Measurements from ENCODE around the gene NEU3.
"Not testable (repeated sequence)": the region's sequence is repeated elsewhere in the genome, so short reads cannot be mapped to it uniquely, and the experiment has no call there.

Gene NEU3

DNA sequence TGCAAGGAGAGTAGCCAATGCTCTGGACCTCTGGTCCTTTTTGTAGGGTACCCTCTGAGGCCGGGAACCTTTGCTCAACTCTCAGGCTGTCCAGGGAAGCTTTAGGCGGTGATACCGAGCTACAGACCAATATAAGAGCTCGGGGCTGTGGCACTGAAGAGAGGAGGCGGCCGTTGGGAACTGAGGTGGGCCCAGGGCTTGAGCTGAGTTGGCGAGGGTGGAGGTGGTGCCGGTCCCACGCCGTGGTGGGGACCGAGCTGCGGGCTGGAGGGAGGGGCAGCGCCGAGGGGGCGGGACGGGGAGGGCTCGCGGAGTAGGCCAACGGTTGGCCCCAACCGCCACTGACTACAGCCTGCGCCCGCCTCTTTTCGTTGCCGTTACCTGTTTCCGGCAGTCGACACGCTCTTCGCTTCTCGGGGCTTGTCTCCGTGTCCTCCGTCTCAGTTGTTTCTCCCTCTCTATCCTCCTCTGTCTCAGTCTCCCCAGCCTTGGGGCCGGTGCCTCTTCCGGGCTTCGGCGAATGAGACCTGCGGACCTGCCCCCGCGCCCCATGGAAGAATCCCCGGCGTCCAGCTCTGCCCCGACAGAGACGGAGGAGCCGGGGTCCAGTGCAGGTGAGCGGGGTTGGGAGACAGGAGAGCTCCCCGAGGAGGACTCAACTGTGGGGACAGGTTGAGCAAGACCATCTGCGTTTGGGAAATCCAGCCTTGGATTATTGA is at the start of gene NEU3:
NEU3 (plus strand) TSS at position 393 of the 719 bp plus-strand sequence; CDS start at position 521, 128 bp downstream.
- DNase-seq = peak; percentile 92

DNA sequence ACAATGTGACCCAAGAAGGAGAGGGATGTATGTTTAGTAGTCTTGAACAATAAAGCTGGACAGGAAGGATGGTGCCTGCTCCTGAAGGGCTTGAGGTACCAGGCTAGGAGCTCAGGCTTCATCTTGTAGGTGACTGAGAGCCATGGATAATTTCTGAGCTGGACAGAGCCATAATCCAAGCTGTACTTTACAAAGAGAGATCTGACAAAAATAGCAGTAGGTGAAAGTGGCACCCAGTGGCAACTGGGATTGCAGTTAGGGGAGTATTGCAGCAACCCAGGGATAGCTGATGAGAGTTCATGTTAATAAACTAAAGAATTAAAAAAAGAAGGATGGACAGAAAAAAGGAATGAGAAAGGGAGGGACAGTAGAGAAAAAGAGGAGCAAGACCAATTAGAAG is 47.2 kb upstream of the NEU3 start:
- DNase-seq = no peak

GRCh38 chr11:74942073-74942759 is 46.5 kb upstream of the NEU3 start:
- no peak for DNase-seq

GRCh38 chr11:74948546-74948897 is 40.2 kb upstream of the NEU3 start:
- DNase-seq = peak; percentile 47

GRCh38 chr11:74948898-74949752 is 39.6 kb upstream of the NEU3 start, which contains the start of the genes SPCS2 and XRRA1:
Gene SPCS2, plus strand, starts transcription at chr11:74949266. Its CDS starts 20 bp downstream, at chr11:74949286.
Gene XRRA1, minus strand, starts transcription at chr11:74949091. Its CDS starts 8,213 bp downstream, at chr11:74940878.
- DNase-seq = peak; percentile 97

DNA sequence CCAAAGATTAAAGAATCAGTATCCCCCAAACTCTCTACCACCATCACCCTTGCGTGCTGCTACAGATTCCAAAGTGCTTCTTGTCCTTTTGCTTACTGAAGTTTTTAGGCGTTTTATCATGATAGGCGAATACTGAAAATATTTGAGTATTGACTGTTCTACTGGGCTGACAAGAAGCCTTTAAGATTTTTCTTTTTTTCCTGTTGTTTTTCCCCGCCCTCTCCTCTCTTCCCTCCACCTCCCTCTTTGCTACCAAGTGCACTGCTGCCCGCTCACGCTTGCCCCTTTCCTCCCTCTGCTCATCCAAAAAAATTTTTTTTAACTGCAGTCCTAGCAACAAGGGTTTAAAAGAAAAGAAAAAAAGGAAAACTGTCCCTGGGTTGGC is 39.0 kb upstream of the NEU3 start:
- no peak for DNase-seq

DNA sequence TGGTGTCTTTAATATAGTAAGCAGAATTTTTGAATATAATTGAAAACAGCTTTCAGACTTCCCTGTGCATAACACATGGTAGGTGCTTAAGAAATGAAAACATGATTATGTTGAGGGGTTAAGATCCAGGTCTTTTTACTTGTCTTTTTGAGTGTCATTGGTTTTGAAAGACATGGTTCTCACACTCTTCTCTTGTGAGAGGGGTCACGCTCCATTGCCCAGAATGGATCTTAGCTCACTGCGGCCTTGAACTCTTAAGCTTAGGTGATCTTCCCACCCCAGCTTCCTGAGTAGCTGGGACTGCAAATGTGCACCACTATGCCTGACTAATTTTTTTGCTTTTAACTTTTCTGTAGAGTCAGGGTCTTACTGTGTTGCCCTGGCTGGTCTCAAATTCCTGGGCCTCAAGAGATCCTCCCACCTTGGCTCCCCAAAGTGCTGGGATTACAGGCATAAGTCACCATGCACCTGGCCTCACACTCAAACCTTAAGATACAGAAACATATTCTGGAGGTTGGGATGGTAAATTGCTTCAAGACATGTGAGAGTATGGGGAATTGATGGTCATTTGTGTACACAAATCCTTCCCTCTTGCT is 38.3 kb upstream of the NEU3 start:
- peak; percentile 23 for DNase-seq

DNA sequence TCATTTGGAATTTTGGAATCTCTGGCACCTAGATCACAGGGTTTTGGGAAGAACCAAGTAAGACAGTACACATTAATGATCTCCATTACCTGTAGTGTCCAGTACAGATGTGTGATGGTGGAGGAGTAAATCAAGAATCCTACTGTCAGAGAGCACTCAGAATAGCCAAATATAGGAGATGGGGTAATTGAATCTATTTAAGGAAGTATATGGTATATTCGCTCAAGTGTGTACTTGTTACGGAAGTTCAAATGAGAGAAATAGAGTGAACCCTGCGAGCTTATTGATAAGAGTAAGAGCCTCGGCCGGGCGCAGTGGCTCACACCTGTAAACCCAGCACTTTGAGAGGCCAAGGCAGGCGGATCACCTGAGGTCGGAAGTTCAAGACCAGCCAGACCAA is 37.5 kb upstream of the NEU3 start:
- DNase-seq = no peak

DNA sequence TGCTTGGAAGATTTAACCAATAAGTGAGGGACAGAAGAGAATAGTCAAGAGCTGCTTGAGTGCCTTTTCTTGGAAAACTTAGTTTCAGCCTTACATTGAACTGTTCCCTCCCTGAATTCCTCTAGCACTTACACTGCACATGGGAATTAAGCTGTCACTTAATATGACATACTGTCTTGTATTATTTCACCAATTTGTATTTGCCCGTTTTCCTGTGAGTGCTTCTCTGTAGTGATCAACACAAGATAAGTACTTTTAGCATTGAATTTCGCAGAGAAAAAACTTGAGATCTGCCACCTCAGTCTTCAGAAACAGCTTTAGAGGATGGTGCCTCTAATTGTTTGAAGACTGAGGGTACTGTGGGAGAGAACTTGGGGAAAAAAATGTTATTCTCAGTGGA is 36.0 kb upstream of the NEU3 start:
- no peak for DNase-seq

GRCh38 chr11:74953451-74953850 is 35.3 kb upstream of the NEU3 start:
- DNase-seq = no peak

DNA sequence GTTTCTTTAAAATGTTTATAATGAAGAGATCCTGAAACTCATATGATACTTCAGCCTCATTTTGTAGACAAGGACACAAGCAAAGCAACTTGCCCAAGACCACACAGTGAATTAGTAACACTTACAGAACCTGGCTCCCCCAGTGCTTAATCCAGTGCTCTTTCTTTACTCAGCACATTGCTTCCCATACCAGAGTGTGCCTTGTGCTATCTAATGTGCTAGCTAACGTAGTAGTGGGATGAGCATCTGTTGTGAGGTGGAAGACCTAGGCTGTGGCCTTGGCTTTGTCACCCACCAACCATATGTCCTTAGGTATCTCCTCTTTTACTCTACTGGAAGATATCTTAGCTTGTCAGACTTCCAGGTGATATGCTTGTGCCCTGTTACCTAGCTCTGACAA is 34.5 kb upstream of the NEU3 start:
- DNase-seq = no peak

DNA sequence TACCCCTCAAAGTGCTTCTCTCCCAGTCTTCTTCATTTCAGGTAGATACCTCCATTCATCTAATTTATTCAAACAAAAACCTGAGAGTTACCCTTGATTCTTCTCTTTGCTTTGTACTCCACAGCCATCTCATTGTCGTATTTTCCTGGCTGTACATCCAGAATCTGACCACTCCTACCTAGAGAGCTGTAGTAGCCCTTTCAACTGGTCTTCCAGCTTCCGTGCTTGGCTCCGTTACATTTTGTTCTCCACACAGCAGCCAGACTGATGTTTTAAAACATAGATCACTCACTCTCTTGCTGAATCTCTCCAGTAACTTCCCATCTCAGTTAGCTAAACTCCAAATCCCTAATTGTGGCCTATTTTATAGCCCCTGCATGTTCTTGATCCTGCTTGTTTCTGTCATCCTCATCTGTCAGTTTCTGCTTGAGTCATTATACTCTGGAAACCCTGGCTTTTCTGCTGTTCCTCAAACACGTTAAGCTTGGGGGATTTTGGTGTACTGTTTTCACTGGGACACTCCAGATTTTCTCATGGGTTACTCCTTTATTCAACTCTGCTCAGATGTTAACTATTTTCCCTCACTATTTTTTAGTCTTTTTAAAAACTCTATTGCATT is 32.2 kb upstream of the NEU3 start:
- DNase-seq = no peak

- DNase-seq = no peak
Measured at GRCh38 chr11:74957937-74958629, 30.6 kb upstream of the NEU3 start.

DNA sequence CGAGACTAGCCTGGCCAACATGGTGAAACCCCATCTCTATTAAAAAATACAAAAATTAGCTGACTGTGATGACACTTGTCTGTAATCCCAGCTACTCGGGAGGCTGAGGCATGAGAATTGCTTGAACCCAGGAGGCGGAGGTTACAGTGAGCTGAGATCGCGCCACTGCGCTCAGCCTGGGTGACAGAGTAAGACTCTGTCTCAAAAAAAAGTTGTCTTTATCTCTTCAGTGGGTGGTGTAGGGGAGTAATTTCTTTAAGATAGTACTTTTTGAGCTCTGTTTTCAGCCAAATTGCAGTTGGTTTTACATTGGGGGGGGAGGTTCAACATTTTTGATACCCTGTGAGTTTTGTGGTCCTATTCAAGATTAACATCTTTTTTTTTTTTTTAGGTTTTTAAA is 28.6 kb upstream of the NEU3 start:
- DNase-seq = not testable (repeated sequence)

- no peak for DNase-seq
Measured at GRCh38 chr11:74966651-74967050, 22.1 kb upstream of the NEU3 start.

GRCh38 chr11:74970852-74971395 is 17.8 kb upstream of the NEU3 start:
- DNase-seq = no peak

DNA sequence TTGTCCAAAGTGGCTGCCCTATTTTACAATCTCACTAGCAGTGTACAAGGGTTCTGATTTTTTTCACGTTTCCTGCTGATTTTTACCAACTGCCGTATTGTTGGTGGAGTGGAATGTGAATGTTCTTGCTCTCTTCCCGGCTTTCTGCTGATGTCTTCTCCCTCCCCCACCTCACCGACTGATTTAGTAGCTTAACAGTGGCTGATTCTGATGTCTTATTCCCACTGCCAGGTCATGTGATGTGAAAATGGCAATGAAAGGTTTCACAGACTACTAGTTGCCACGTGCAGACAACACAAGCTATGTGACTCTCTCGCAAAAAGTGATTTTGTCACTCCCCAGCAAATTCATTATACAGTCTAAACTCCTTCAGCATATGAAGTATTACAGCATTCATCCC is 17.3 kb upstream of the NEU3 start:
- DNase-seq = no peak

DNA sequence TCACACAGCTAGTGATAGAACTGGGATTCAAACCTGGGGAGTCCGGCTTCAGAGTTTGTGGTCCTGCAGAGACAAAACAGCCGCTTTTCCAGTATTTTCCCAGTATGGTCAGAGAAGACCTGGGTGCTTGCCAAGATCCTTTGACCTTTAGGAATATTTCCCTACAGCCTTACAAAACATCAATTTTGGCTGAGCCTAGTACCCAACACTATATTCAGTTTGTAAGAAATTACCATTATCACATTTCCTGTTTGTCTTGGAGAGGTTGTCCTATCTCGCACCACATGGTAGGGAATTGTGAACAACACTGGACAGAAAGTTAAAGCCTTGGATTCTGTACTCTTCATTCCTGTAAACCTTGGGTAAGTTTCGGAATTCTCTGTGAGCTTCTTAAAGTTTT is 10.7 kb upstream of the NEU3 start:
- no peak for DNase-seq

DNA sequence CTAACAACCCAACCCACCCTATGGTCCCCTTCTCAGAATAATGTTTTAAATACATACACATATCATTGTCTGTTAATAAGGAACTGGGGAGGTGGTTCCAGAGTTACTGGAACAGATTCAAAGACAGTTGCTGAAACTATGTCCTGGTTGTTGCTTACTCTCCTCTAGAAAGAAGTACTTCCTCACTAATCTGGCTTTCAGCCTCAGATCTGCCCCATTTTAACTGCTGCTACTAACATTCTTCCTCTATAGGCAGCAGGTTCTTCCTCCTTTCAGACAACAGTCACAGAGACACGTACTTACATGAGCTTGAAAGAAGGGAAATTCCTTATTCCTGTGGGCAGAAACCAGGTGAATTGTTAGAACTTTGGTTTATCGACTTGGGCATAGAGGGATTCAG is 8.1 kb upstream of the NEU3 start:
- DNase-seq = no peak

DNA sequence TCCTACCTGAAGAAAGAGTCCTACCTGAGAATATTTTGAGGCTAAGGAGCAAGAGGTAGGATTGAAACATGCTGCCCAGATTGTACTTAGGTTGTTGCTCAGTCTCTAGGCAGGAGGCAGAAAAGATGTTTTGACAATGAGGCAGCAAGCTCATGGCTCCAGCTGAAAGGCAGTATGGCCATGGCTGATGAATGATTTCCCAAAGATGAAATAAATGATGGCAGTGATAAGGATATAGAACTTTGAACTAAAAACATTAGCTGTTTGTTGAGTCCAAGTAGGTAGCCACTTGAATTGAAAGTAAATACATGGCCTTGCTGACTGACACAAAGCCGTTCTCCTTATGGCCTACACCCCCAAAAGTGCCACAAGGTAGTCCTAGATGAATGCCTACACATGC is 6.8 kb upstream of the NEU3 start:
- no peak for DNase-seq

DNA sequence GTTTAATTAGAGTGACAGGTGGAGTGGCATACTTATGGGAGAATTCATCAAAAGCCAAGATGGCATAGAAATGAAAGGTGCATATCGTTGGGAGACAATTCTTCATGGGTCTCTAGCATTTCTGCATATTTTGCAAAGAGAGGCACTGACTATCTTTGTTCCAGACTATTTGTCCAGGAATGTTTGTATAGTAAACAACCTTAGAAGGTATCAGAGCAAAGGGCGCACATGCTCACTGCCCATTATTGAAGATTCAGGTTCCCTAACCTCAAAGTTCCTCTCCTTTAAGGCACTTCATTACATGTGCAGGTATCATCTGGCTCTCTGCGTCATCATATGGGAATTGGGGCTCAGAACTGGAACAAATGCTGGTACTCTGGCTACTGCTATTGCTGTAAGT is 4.7 kb upstream of the NEU3 start:
- DNase-seq = no peak

DNA sequence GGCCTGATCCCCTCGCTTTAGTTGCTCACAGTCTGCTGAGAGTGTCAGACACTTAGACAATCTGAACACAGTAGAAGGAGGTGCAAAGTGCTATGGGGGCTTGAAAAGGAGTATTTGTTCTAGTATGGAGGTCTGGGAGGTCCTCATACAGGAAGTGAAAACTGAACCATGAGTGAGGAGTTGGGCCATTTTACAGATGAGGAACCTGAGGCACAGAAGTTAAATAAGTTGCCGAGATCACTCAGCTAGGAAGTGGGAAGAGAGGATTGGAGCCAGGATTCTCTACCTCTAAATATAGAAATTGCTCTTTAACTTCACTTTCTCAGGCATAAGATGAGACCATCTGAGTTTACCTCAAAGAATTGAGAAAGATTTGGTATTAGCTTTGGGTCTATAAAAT is 4.0 kb upstream of the NEU3 start:
- DNase-seq = no peak

Measured in NCI-H82 (cell line).